HEK293T (cell line): ENCODE measurements around the gene SBNO2.
"Not testable (repeated sequence)": the region's sequence is repeated elsewhere in the genome, so short reads cannot be mapped to it uniquely, and the experiment has no call there.

ENCODE experiments used
- CTCF ChIA-PET: fragments of 350-600 bp; formaldehyde crosslinking; extraction: SDS; loops from one replicate; lab custom pipeline; 2021; ENCODE audit warnings: antibody characterized with exemption, inconsistent platforms; lab: Yijun Ruan, JAX
- POLR2A ChIA-PET: fragments of 350-600 bp; formaldehyde crosslinking; extraction: SDS; loops from one replicate; lab custom pipeline; 2020; ENCODE audit warnings: antibody characterized with exemption, inconsistent platforms; lab: Yijun Ruan, JAX
- DNase-seq: peaks from one replicate; pipeline ENCODE4 v3.0.0; 2012; ENCODE audit warnings: mixed read lengths; ENCODE audit errors: extremely low spot score
- ARNT ChIP-seq: fragments of 450-650 bp; IDR thresholded peaks from 2 replicates; pipeline ENCODE4 v1.6.1; 2017; ENCODE audit warnings: mild to moderate bottlenecking
- BHLHE40 ChIP-seq: fragments of 450-650 bp; IDR thresholded peaks from 2 replicates; pipeline ENCODE4 v1.6.1; 2016; ENCODE audit warnings: mild to moderate bottlenecking, moderate library complexity, borderline replicate concordance
- CTBP1 ChIP-seq: fragments of 450-650 bp; IDR thresholded peaks from 2 replicates; pipeline ENCODE4 v1.6.1; 2016; ENCODE audit warnings: borderline replicate concordance
- ELF4 ChIP-seq: fragments of 450-650 bp; IDR thresholded peaks from 2 replicates; pipeline ENCODE4 v1.6.1; 2017; ENCODE audit warnings: antibody characterized with exemption
- FOXA1 ChIP-seq: fragments of 450-650 bp; IDR thresholded peaks from 2 replicates; pipeline ENCODE4 v1.6.1; 2016; ENCODE audit warnings: mild to moderate bottlenecking
- FOXK2 ChIP-seq: fragments of 450-650 bp; IDR thresholded peaks from 2 replicates; pipeline ENCODE4 v1.6.1; 2016; ENCODE audit warnings: mild to moderate bottlenecking
- FOXM1 ChIP-seq: fragments of 450-650 bp; IDR thresholded peaks from 2 replicates; pipeline ENCODE4 v1.6.1; 2017; ENCODE audit warnings: mild to moderate bottlenecking, borderline replicate concordance
- HDGF ChIP-seq: fragments of 450-650 bp; IDR thresholded peaks from 2 replicates; pipeline ENCODE4 v1.6.1; 2017; ENCODE audit warnings: antibody characterized with exemption, borderline replicate concordance
- L3MBTL2 ChIP-seq: fragments of 450-650 bp; conservative IDR thresholded peaks from 2 replicates; pipeline ENCODE4 v1.6.1; 2016; ENCODE audit warnings: mild to moderate bottlenecking
- LEF1 ChIP-seq: fragments of 450-650 bp; IDR thresholded peaks from 2 replicates; pipeline ENCODE4 v1.6.1; 2017; ENCODE audit warnings: mild to moderate bottlenecking, borderline replicate concordance
- NFRKB ChIP-seq: fragments of 450-650 bp; IDR thresholded peaks from 2 replicates; pipeline ENCODE4 v1.6.1; 2016; ENCODE audit warnings: mild to moderate bottlenecking, moderate library complexity
- PKNOX1 ChIP-seq: fragments of 450-650 bp; IDR thresholded peaks from 2 replicates; pipeline ENCODE4 v1.6.1; 2016
- SP1 ChIP-seq: fragments of 450-650 bp; IDR thresholded peaks from 2 replicates; pipeline ENCODE4 v1.6.1; 2017
- SUZ12 ChIP-seq: fragments of 450-650 bp; IDR thresholded peaks from 2 replicates; pipeline ENCODE4 v1.6.1; 2016; ENCODE audit warnings: mild to moderate bottlenecking
- TARDBP ChIP-seq: fragments of 450-650 bp; IDR thresholded peaks from 2 replicates; pipeline ENCODE4 v1.6.1; 2016
- ZNF384 ChIP-seq: fragments of 450-650 bp; IDR thresholded peaks from 2 replicates; pipeline ENCODE4 v1.6.1; 2016

The SBNO2 gene

GRCh38 chr19:1214862-1215731 lies 41.0 kb upstream of the SBNO2 start:
- no peak for DNase-seq
- CTCF ChIA-PET: interaction anchor here (1.1 kb wide), 1 partner anchor 92 kb away, joined by 5 read pairs; no protein-coding TSS in a partner anchor
- POLR2A ChIA-PET: no interaction called here
- no peak for TF ChIP-seq ZNF384
- TF ChIP-seq FOXM1: no peak
- TF ChIP-seq NFRKB: no peak
- TF ChIP-seq LEF1: no peak
- TF ChIP-seq HDGF: no peak
- TF ChIP-seq BHLHE40: no peak
- TF ChIP-seq SP1: no peak
- no peak for TF ChIP-seq ARNT
- TF ChIP-seq PKNOX1: no peak
- no peak for TF ChIP-seq L3MBTL2
- TF ChIP-seq TARDBP: no peak
- no peak for TF ChIP-seq CTBP1
- TF ChIP-seq SUZ12: no peak
- no peak for TF ChIP-seq FOXA1
- TF ChIP-seq FOXK2: no peak
- no peak for TF ChIP-seq ELF4

- ChIA-PET CTCF (interaction anchor here (0.6 to 1.1 kb wide), 2 partner anchors 91 to 458 kb away, joined by 4 to 5 read pairs; no protein-coding TSS in a partner anchor), POLR2A (interaction anchor here (1.2 to 2.1 kb wide), 2 partner anchors 55 to 110 kb away, joined by 3 to 6 read pairs; partner anchors contain the start of genes CIRBP and GPX4)
- TF ChIP-seq L3MBTL2 (no peak), TARDBP (no peak)
- no peak for DNase-seq
Measured at GRCh38 chr19:1214299-1214861, 40.3 kb upstream of the SBNO2 start.

GRCh38 chr19:1213391-1214286 lies 39.6 kb upstream of the SBNO2 start:
- POLR2A ChIA-PET: interaction anchor here (1.2 to 2.1 kb wide), 2 partner anchors 55 to 109 kb away, joined by 3 to 6 read pairs; partner anchors contain the start of genes CIRBP and GPX4
- CTCF ChIA-PET: interaction anchor here (0.6 to 1.1 kb wide), 2 partner anchors 90 to 458 kb away, joined by 4 to 5 read pairs; no protein-coding TSS in a partner anchor
- no peak for DNase-seq
- TF ChIP-seq ARNT: no peak
- no peak for TF ChIP-seq NFRKB
- no peak for TF ChIP-seq CTBP1
- no peak for TF ChIP-seq TARDBP
- no peak for TF ChIP-seq FOXA1
- TF ChIP-seq BHLHE40: no peak
- no peak for TF ChIP-seq SP1
- no peak for TF ChIP-seq LEF1
- no peak for TF ChIP-seq SUZ12

- TF ChIP-seq PKNOX1 (peak; percentile 90), ZNF384 (no peak)
- ChIA-PET CTCF (interaction anchor here (1.3 kb wide), 1 partner anchor 9 kb away, joined by 3 read pairs; no protein-coding TSS in a partner anchor), POLR2A (no interaction called here)
- DNase-seq: no peak
Measured at GRCh38 chr19:1211494-1212234, 37.6 kb upstream of the SBNO2 start.

GRCh38 chr19:1210227-1210538 lies 36.1 kb upstream of the SBNO2 start:
- TF ChIP-seq FOXK2 (no peak), SP1 (no peak), LEF1 (no peak), FOXM1 (no peak), NFRKB (no peak), BHLHE40 (no peak), HDGF (no peak), ARNT (no peak), PKNOX1 (no peak), CTBP1 (no peak), L3MBTL2 (no peak), SUZ12 (no peak), TARDBP (no peak), FOXA1 (no peak), ZNF384 (no peak), ELF4 (no peak)
- CTCF ChIA-PET: no interaction called here
- POLR2A ChIA-PET: no interaction called here
- no peak for DNase-seq

- POLR2A ChIA-PET, CTCF ChIA-PET, DNase-seq: not testable (repeated sequence)
Measured at GRCh38 chr19:1208830-1209229, 34.8 kb upstream of the SBNO2 start.
